Measurements from ENCODE around the gene KLHL29.

Gene KLHL29

DNA sequence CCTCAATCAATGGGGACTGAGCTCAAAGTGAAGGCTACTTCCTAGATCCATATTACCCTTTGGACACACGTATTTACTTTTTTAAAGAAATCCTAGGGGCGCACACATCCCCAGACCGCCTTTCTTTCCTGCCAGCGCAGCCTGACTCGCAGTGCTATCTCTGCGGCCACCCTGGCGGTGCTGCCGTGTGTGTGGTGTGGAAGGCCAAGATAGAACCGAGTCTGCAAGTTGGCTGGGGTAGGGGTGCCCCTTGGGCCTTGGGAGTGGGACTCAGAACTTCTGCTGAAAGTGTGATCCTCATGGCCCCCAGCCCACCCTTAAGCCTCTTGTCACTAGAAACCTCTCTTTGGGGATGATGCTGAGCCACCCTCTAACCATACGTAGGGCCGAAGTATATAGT is 143.7 kb downstream of the KLHL29 start:
- no peak for DNase-seq

DNA sequence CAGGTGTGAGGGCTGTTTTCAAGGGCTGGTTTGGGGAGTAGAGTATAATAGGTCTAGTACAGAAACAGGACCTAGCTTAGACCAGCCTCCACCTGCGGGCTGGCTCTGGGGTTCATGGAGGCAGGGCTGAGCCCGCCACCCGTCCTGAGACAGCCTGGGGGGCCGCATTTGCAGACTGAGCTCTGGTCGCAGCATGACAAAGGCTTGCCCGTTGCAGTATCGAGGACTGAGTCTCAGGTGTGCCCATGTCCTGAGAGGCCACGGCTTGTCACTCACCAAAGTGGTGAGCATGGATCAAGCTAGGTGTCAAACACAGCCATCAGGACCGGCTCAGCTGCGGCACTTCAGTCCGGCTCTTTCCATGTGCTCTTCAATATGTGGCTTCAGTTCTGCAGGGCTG is 144.7 kb downstream of the KLHL29 start:
- DNase-seq = no peak

DNA sequence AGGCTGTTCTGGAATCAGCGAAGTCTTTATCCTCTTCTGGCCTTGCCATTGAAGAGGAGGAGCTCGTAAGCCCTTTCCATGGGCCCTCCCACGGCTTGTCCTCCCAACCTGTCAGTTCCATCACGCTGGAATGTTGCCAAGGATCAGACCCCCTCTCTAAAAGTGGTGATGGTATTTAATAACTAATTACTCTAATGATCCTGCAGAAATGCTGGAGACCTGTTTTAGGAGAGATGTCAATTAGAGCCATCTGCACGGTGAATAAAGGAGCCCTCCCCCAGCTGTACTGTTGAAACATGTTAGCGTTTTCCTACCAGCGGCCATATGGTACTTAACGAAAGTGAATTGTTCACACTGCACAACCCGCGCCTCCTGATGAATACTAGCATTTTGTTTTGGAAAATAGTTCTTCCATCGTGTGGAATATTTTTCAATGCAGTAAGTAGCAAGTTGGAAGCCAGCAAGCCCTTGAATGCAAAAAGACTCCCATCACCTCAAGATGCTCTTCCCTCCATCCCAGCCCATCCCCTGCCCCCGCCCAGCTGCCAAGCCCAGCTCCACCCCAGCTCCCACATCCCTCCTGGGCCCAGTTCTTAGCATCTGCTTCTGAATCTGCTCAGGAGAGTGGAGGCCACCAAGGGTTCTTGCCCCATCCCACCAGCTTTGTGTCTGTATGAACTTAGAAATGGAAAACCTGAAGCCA is 145.4 kb downstream of the KLHL29 start:
- peak in 10 of 56 donors; percentile 10 to 62 (median 40) for DNase-seq

DNA sequence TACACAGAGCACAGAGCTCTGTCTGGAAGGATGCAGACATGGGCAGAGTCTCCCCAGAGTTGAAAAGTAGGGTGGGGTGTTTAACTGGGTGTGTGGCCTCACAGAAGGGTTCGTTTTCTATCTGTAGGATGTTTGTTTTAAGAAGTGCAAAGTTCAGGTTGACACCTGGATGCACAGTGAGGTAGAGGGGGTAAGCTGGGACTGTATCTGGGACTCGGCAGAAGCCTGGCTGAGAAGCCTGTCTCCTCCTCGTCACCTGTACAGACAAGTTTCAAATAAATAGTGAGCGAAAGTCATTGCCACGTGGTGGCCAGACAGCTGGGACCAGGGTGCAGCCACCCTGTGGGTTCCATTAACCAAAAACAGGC is 145.9 kb downstream of the KLHL29 start:
- DNase-seq = no peak

DNA sequence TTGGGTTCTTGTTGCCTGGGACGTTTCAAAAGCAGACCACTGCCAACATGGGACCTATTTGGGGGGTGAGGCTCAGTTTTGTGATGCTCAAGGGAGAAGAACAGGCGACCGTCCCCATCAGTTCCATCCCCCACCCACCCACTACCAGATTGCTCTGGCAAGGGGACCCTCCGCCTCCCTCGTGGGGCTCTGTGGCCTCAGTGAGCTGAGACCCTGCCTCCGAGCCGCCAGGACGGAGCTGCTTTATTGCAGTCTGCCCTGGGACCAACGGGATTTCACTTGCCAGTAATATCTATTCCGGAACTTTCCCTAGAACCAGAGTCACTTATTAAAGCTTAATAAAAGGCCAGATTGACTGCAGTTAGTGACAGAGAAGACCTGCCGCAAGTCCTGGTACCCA is 146.3 kb downstream of the KLHL29 start:
- DNase-seq = no peak

DNA sequence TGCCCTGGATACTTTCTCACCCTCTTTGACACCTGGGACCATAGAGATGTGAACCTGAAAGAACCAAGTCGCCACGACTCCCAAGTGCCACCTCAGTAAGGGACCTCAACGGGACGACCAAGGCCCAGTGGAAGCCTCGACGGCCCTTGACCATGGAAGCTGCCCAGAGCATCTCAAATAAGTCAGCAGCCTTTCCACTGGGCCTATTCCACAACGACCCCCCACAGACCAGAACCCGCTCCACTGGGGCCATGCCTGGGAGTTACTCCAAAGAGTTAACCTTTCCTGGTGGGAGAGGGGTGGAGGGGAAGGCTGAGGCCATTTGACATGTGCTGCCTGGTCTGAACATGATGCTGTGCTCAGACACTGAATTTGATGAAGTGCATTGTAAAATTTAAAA is 146.9 kb downstream of the KLHL29 start:
- no peak for DNase-seq

DNA sequence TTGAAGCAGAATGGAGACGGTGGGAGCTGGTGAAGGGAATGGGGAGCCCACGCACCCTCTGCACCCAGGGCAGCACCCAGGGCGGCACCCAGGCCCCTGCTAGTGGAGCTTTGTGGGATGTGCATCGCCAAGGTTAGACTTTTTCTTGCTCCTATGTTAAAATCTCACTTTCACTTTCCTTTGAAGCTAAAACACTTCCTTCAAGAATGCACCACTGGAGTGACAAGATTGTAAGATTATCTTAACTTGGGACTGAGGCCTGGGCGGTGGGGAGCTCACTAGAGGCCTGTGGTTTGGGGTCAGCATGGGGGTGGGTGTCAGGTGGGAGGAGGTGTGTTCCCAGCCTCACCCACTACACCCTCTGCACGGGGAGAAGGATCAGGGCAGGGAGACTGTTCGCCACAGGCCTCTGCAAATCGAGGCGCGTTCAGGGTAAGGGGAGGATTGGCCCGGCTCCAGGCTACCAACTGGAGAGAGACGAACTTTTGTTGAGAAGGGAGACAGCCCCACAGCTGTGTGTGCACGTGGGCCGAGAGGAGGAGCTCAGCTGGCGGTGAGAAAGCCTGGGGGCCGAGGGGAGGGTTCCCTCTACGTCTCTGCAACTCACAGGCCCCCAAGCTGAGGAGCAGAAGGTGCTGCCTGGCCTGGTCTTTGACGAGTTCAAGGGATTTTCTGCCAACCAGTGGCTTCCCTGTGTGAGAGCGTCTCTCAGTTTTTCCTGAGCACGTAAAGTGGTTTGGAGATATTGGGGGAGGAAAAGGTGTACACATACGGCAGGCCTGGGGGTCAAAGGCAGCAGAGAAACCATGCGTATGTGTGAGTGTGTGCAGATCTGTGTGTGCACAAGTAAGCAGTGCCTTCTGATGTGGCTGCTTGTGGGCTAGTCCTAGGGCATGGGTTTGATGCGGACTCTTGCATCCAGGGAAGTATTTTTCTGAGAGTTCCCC is 147.7 kb downstream of the KLHL29 start:
- peak in 17 of 56 donors; percentile 15 to 63 (median 32) for DNase-seq

DNA sequence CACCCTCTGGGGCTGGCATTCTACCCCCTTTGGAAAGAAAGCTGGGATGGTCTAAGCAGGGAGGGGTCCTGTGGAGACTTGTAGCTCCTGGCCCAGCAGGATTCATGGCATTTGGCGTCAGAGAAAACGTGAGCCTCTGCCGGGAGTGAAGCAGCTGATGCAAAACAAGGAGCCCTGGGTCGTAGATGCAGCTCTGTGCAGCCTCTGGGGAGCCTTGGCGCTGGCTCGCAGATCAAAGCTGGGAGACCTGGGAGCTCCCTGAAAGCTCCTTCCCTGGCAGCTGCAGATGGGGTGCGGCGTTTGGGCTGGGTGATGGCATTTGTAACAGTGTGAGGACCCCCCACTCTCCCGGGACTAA is 148.3 kb downstream of the KLHL29 start:
- peak in 1 of 56 donors; percentile 8 for DNase-seq

DNA sequence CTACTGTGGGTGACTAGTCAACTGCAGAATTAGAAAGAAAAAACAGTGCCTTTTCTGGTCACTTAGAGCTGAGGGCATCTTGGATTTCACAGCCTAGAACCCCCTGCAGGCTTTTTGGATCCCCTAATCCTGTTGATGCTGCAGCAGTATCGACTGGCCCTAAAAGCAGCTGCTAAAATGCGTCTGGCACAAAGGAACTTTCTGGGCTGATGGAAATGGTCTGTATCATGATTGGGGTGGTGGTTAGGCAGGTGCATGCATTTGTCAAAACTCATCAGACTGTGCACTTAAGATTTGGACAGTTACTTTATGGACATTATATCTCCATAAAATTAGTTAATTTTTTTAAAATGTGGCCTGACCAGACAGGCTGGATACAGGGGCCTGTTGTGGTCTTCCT is 149.8 kb downstream of the KLHL29 start:
- DNase-seq = no peak

DNA sequence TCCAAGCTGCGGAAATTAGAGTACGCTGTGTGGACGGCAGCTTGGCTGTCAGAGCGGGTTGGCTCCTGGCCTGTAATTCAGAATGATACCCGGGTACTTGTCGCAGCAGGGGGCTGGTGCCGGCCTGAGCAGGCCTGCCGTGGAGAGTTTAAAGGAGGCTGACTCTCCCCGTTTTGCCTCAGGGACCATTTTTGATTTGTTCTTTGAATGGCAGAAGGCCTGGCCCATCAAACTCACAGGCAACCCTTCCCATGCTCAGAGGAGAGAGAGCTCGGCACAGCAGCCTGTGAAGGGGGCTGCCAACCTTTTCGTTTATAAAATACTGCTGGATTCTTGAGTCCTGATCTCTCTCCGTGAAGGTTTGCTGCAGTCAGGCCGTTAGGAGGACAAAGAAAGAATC is 151.3 kb downstream of the KLHL29 start:
- no peak for DNase-seq

DNA sequence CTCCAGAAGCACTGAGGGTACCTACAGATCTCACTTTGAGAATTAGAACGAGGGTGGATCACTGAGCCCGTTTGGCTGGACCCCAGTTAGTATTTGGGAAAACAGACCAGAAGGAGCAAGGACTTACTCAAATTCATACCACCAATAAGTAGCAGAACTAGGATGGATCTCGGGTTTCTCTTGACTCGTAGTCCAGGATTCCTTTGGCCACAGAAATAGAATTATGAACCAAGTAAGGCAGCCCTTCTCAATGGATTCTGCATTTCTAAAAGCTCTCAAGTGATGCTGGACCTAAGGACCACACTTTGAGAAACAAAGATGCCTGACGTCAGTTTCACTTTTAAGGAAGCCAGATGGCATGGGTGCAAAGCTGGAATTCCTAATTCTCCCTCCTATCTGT is 153.0 kb downstream of the KLHL29 start:
- no peak for DNase-seq

DNA sequence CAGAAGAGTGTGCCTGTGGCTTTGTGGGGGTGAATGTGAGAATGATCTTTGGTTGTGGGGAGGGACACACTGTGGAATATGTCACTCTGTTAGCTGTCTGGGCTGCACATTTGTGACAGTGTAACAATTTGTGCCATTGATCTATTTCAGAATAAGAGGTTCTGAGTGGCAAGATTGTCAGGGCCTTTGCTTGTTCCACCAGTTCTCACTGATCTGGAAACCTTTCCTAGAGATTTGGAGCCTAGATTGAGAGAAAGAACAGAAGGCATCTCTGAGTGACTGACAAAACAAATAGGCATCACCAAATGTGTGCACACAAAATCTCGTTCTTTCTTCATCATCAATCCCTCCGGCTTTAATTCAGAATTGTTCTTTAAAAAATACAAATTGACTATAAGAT is 153.6 kb downstream of the KLHL29 start:
- DNase-seq = no peak

DNA sequence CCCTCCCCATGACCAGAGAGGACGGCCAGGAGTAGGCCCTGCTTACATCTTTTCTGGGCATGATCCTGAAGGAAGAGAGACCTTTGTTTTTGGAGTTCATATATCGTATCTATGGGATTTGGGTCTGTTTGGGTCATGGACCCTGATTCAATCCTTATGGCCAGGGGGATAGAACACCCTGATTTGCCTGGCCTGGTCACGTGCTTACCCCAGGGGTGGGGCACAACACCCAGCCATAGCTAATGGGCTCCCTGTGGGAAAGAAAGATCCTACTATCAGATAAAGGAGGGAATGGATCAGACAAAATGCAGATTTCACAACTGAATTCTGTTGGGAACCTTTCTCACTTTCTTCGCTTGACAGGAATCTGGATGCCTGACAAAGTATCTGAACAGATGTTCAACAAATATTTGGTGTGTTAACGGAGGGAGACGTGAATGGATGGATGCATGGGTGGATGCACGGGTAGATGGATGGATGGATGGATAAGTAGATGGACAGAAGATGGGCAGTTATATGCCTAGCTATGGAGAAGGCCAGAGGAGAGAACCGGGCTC is 155.9 kb downstream of the KLHL29 start:
- DNase-seq = no peak

DNA sequence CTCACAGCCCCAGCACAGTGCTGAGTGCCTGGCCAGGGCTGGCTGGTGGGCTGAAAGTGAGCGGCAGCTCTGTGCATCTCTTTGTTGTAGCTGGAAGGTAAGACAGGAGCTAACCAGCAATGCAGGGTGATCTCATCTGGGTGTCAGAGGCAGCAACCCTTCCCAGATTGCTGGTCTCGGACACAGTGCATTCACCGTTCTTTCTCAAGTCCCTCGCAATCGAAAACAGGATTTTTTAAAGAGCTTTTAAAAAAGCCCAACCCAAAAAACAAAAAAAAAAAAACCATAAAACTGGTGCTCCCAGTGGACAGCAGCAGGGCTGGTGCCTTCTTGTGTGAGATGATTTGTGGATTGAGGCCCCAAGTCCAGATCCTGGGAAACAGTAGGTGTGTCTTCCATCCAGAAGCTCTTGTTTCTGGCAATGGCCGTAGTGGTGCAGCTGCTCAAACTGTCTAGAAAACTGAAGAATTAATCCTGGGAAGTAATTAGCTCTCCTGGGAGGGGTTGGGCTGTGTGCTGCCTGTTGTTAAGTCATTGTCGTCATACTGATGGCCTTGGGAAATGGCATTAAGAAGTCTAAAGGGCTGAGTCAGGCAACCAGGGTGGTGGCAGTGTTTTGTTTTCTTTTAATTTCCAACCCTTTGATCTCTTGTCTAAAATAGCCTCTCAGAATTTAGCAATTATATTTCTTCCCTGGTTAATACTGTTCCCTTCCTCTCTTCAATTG is 156.7 kb downstream of the KLHL29 start:
- DNase-seq = no peak

DNA sequence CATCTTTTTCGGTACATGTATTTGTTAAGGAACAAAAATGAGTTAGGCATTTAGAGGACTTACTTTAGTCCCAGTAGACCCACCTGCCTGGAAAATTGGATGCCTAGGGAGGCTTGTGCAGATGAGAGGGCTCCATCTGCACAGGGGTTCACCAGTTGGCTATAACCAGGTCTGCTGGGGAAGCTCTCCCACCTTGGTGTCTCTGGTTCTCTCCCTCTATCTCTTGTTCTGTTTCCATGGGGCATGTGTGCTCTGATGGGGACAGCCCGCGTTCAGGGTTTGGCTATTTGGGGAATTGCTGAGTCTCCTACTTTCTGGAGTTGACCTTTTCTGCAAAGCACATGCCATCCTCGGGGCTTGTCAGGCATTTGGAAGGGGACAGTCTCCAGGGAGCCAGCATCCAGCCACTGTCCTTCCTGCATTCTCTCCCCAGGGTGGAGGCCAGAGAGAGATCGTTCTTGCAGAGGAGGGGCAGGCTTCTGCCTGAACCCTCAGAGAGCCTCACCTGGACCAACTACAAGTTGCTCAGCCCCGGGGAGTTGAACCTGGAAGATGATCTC is 157.3 kb downstream of the KLHL29 start:
- no peak for DNase-seq

DNA sequence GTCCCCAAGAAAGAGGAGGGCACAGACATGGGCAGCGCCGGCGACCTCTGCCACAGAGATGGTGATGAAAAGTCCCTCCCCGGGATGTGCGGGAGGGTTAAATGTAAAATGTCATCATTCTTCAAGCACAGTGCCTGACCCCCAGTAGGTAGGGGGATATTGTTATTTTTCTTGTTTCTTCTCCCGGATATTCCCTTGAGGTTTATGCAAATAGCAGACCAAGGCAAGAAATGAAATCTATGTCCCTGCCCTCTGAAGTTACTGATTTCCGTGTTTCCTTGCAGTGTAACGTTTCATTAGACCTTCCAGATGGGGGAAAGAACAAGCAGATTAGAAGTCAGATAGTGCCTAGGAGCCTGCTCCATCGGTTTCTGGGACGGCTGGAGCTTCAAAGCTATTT is 158.3 kb downstream of the KLHL29 start:
- no peak for DNase-seq

DNA sequence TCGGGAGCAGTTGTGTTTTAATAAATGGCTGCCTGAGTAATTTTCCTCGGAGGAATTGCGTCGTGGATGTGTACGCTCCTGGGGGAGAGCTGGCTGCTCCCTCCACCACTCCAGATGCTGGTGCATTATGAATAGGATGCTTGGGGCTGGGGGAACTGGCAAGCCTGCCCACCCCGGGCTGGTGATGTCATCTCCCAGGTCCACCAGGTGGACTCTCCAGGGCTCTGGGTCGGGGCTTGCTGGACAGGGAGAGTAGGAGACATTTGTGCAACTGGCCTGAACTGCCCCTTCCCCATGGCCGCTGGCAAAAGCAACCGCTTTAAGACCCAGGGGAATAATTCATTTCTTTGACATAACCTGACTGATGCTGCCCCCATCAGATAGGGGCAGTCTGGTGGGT is 158.7 kb downstream of the KLHL29 start:
- no peak for DNase-seq

DNA sequence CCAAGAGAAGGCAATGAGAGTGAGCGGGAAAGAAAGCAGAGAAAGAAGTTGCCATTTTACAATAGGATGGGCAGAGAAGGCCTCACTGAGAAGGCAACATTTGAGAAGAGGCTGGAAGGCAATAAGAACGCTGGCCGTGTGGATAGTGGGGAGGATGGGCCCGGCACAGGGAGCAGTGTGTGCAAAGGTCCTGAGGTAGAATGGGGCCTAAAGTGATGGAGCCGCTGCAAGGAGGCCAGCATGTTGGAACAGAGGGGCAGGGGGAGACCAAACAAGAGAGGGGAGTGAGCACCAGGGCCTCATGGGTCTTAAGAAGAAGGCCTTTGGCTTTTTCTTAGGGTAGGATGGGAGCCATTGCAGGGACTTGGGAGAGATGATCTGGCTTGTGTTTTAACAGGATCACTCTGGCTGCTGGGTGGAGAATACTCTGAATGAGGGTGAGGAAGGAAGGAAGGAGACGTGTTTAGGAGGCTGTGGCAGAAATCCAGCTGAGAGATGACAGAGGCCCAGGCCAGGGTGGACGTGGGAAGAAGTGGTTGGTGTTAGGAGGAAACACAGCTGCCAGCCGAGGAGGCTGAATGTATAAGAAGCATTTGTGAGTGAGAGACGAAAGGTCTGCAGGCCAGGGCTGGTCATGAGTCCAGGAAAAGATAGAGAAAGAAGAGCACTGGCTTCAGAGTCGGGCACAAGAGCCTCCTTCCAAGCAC is 159.8 kb downstream of the KLHL29 start:
- DNase-seq = no peak

DNA sequence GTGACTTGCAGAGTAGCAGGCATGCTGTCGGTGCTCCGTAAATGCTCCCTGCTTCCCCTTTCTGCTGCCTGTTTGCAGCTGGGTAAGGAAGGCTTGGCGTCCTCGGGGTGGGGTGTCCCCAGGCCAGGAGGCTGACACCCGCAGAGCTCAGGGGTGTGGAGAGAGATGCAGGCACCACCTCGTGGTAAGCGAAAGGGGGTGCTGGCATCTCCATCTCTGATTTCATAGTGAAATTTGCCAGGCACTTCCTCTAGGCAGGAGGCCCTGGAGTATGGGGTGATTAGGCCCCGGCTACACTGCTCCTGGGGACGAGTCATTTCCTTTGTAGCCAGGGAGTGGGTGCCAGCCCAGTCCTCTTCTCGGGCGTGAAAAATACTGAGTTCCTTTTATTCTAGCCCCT is 160.4 kb downstream of the KLHL29 start:
- no peak for DNase-seq

DNA sequence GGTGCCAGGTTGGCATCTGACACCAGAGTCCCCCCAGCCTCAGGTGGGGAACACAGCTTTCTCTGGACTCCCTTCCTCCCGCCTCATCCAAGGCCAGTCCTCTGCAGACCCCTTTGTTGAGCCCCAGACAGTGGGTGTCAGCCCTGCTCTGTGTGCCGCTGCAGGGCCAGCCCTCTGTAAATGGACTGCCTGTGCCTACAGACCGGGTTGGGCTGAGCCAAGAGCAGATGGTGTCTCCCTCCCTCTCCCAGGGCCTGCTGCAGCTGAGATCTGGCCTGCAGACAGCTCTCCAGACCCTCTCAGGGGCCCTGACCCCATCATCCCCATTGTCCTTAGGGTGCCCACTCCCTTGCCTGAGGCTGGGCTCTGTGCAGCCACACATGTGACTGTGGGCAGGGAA is 160.8 kb downstream of the KLHL29 start:
- peak in 2 of 56 donors; percentile 13 to 17 for DNase-seq

DNA sequence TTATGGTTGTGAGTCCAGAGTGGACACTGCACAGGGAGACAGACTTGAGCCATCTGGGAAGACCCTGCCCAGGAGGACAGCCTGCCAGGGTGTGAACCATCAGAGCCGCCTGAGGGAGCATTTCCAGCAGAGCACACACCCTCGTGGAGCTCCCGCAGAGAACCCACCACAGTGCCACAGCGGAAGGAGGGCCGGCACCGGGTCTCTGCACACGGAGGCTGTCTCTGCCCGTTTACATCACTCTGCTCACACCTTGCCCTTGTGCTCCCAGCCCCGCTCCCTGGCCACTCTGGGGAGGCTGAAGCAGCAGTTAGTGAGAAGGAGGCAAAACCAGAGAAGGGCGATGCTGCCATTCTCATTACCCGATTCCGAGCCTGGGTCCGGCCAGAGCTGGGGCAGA is 161.9 kb downstream of the KLHL29 start:
- no peak for DNase-seq
